Activated CD4-positive, alpha-beta T cell treated with anti-CD3 and anti-CD28 coated beads for 36 hours (primary cell): ENCODE results near the gene SIT1. TPM values are rescaled to one million over a fixed set of nuclear protein-coding genes. Genes with fewer than 3 reads are reported as not detected.
A peak's percentile ranks its signal among the peaks of the same experiment; 100 is the strongest.
"Not testable (repeated sequence)": the region's sequence is repeated elsewhere in the genome, so short reads cannot be mapped to it uniquely, and the experiment has no call there.

Source experiments
- ATAC-seq: fragments of 200-7000 bp; cut with Tn5 transposase; one replicate; pipeline ENCODE4 v1.10.0; 2021; ENCODE audit warnings: mild to moderate bottlenecking, moderate library complexity
- CTCF ChIA-PET: fragments of 350-600 bp; sonication (Branson Sonifier 250); formaldehyde crosslinking; loops from one replicate; lab custom pipeline; 2021; ENCODE audit warnings: antibody characterized with exemption; lab: Charles Lee
- POLR2A ChIA-PET: fragments of 350-600 bp; sonication (Branson Sonifier 250); formaldehyde crosslinking; loops from one replicate; lab custom pipeline; 2021; ENCODE audit warnings: antibody characterized with exemption, inconsistent platforms; lab: Charles Lee
- DNase-seq: peaks from one replicate; pipeline ENCODE4 v3.0.0-alpha.2; 2020
- H3K27ac Mint-ChIP-seq: one replicate; pipeline ENCODE4 v1.8.0; 2021; ENCODE audit warnings: mixed read lengths
- H3K27me3 Mint-ChIP-seq: one replicate; pipeline ENCODE4 v1.8.0; 2021; ENCODE audit warnings: mixed read lengths
- H3K36me3 Mint-ChIP-seq: one replicate; pipeline ENCODE4 v1.8.0; 2021; ENCODE audit warnings: low read depth, mixed read lengths
- H3K4me1 Mint-ChIP-seq: one replicate; pipeline ENCODE4 v1.8.0; 2021; ENCODE audit warnings: mixed read lengths
- H3K4me3 Mint-ChIP-seq: one replicate; pipeline ENCODE4 v1.8.0; 2021; ENCODE audit warnings: mild to moderate bottlenecking, moderate library complexity, mixed read lengths
- H3K9me3 Mint-ChIP-seq: one replicate; pipeline ENCODE4 v1.8.0; 2021; ENCODE audit warnings: low read depth, mixed read lengths
- intact Hi-C, 2 experiments: fragments of 100-400 bp; cut with DNase I in 1 of 2; cut with micrococcal nuclease in 1 of 2; formaldehyde crosslinking; loops; one replicate each; pipeline versions ENCODE4 v1.14.2 to v1.15.1; 2022 to 2024; cut with DNase I, micrococcal nuclease
- total RNA-seq, 2 experiments: library from RNA; stranded (reverse); gene quantifications; one replicate each; pipeline ENCODE4 v1.2.3, GENCODE V29; 2021

SIT1 gene
- total RNA-seq, 2 experiments from 2014 or later = 76.5 to 80.9 TPM

GRCh38 chr9:35651956-35652828 lies 1.5 kb upstream of the SIT1 start:
- Mint-ChIP-seq H3K27ac (peak overlapping the region; percentile 97), H3K4me3 (no peak overlapping the region), H3K4me1 (peaks cover 58% of the 10 kb centered on the region), H3K27me3 (no peaks in the 10 kb centered on the region), H3K9me3 (no peaks in the 10 kb centered on the region), H3K36me3 (peaks cover 11% of the 10 kb centered on the region)
- DNase-seq (no peak), ATAC-seq (peak; percentile 15)
- POLR2A ChIA-PET = no interaction called here
- intact Hi-C loops = loop anchor here in 1 of 2 experiments (10.0 kb wide), 1 partner anchor 383 kb away; the partner anchor contains the start of gene RECK
- CTCF ChIA-PET = interaction anchor here (0.7 kb wide), 1 partner anchor 148 kb away, joined by 3 read pairs; no protein-coding TSS in a partner anchor

- Mint-ChIP-seq H3K27ac (peak overlapping the region; percentile 97), H3K4me3 (peak overlapping the region; percentile 82), H3K9me3 (no peaks in the 10 kb centered on the region), H3K4me1 (peaks cover 53% of the 10 kb centered on the region), H3K36me3 (peaks cover 11% of the 10 kb centered on the region), H3K27me3 (no peaks in the 10 kb centered on the region)
- ChIA-PET POLR2A (interaction anchor here (0.7 to 1.5 kb wide), 2 partner anchors 15 to 100 kb away, joined by 5 to 7 read pairs; partner anchors contain the start of gene ARHGEF39), CTCF (interaction anchor here (0.6 to 7.2 kb wide), 13 partner anchors 9 to 408 kb away, joined by 3 to 89 read pairs (median 4); partner anchors contain the start of genes CCDC107, CREB3, RMRP and TESK1)
- ATAC-seq = no peak
- DNase-seq = peak; percentile 67
- intact Hi-C loops = loop anchor here (5.0 to 10.0 kb wide), 3 partner anchors 385 to 537 kb away; partner anchors contain the start of genes ATOSB (in 1 of the 2) and RECK (in 1 of the 2)
These were observed 1.0 kb downstream of the SIT1 start for GRCh38 chr9:35649431-35650340.

- H3K4me3 Mint-ChIP-seq = peak overlapping the region; percentile 91
- POLR2A ChIA-PET = interaction anchor here (1.1 kb wide), 1 partner anchor 86 kb away, joined by 3 read pairs; no protein-coding TSS in a partner anchor
- no peaks in the 10 kb centered on the region for H3K9me3 Mint-ChIP-seq
- CTCF ChIA-PET = interaction anchor here (0.6 to 7.2 kb wide), 28 partner anchors 8 to 533 kb away, joined by 3 to 89 read pairs (median 4); partner anchors contain the start of genes ARHGEF39, CCDC107, CREB3 and GBA2
- DNase-seq (peak; percentile 96), ATAC-seq (peak; percentile 84)
- intact Hi-C loops = loop anchor here (1.0 to 10.0 kb wide), 8 partner anchors 11 to 534 kb away; partner anchors contain the start of genes CREB3 (in 2 of the 2), TLN1 (in 2 of the 2), ATOSB (in 1 of the 2) and HINT2 (in 1 of the 2)
- peaks cover 21% of the 10 kb centered on the region for H3K36me3 Mint-ChIP-seq
- H3K27ac Mint-ChIP-seq = peak overlapping the region; percentile 97
- H3K4me1 Mint-ChIP-seq = peaks cover 51% of the 10 kb centered on the region
- H3K27me3 Mint-ChIP-seq = no peaks in the 10 kb centered on the region
These were observed 4.0 kb downstream of the SIT1 start for GRCh38 chr9:35646533-35647265.

GRCh38 chr9:35646153-35646532 lies 4.6 kb downstream of the SIT1 start:
- ATAC-seq = no peak
- Mint-ChIP-seq H3K9me3 (no peaks in the 10 kb centered on the region), H3K27me3 (no peaks in the 10 kb centered on the region), H3K4me3 (peak overlapping the region; percentile 91), H3K36me3 (peaks cover 26% of the 10 kb centered on the region), H3K27ac (peak overlapping the region; percentile 97), H3K4me1 (peaks cover 46% of the 10 kb centered on the region)
- DNase-seq = no peak
- ChIA-PET POLR2A (interaction anchor here (1.1 kb wide), 1 partner anchor 87 kb away, joined by 3 read pairs; no protein-coding TSS in a partner anchor), CTCF (interaction anchor here (0.6 to 7.2 kb wide), 20 partner anchors 10 to 173 kb away, joined by 3 to 89 read pairs (median 4); partner anchors contain the start of genes ARHGEF39, CCDC107, CREB3 and RGP1)
- intact Hi-C loops = loop anchor here (1.0 to 10.0 kb wide), 7 partner anchors 11 to 534 kb away; partner anchors contain the start of genes CREB3 (in 2 of the 2), TLN1 (in 2 of the 2), ATOSB (in 1 of the 2) and HINT2 (in 1 of the 2)

GRCh38 chr9:35645736-35646135 lies 5.0 kb downstream of the SIT1 start:
- peaks cover 30% of the 10 kb centered on the region for H3K36me3 Mint-ChIP-seq
- not testable (repeated sequence) for ATAC-seq, DNase-seq, H3K27me3 Mint-ChIP-seq, H3K9me3 Mint-ChIP-seq
- H3K4me3 Mint-ChIP-seq = peak overlapping the region; percentile 91
- H3K27ac Mint-ChIP-seq = peak overlapping the region; percentile 97
- ChIA-PET POLR2A (interaction anchor here (1.1 kb wide), 1 partner anchor 87 kb away, joined by 3 read pairs; no protein-coding TSS in a partner anchor), CTCF (interaction anchor here (0.6 to 7.2 kb wide), 20 partner anchors 10 to 346 kb away, joined by 3 to 89 read pairs (median 4); partner anchors contain the start of genes ARHGEF39, CCDC107, CREB3 and RGP1)
- intact Hi-C loops = loop anchor here (1.0 to 10.0 kb wide), 7 partner anchors 12 to 533 kb away; partner anchors contain the start of genes CREB3 (in 2 of the 2), TLN1 (in 2 of the 2), ATOSB (in 1 of the 2) and HINT2 (in 1 of the 2)
- H3K4me1 Mint-ChIP-seq = peaks cover 42% of the 10 kb centered on the region

GRCh38 chr9:35643046-35643445 lies 7.7 kb downstream of the SIT1 start:
- CTCF ChIA-PET = interaction anchor here (0.9 to 4.8 kb wide), 3 partner anchors 14 to 53 kb away, joined by 3 to 30 read pairs (median 3); no protein-coding TSS in a partner anchor
- DNase-seq (no peak), ATAC-seq (no peak)
- Mint-ChIP-seq H3K27me3 (no peaks in the 10 kb centered on the region), H3K4me3 (no peak overlapping the region), H3K36me3 (peaks cover 27% of the 10 kb centered on the region), H3K27ac (no peak overlapping the region), H3K4me1 (peaks cover 44% of the 10 kb centered on the region), H3K9me3 (peaks cover 5% of the 10 kb centered on the region)
- intact Hi-C loops = loop anchor here in 1 of 2 experiments (10.0 kb wide), 1 partner anchor 528 kb away; the partner anchor contains the start of gene ATOSB
- POLR2A ChIA-PET = no interaction called here

GRCh38 chr9:35641478-35641877 lies 9.3 kb downstream of the SIT1 start:
- DNase-seq, H3K4me3 Mint-ChIP-seq, POLR2A ChIA-PET, ATAC-seq, H3K9me3 Mint-ChIP-seq, H3K27ac Mint-ChIP-seq, H3K27me3 Mint-ChIP-seq: not testable (repeated sequence)
- H3K4me1 Mint-ChIP-seq = peaks cover 45% of the 10 kb centered on the region
- intact Hi-C loops = loop anchor here in 1 of 2 experiments (10.0 kb wide), 1 partner anchor 527 kb away; the partner anchor contains the start of gene ATOSB
- peaks cover 27% of the 10 kb centered on the region for H3K36me3 Mint-ChIP-seq
- CTCF ChIA-PET = interaction anchor here (0.7 to 1.3 kb wide), 3 partner anchors 30 to 748 kb away, joined by 3 read pairs; no protein-coding TSS in a partner anchor

GRCh38 chr9:35640431-35640830 lies 10.3 kb downstream of the SIT1 start:
- CTCF ChIA-PET = interaction anchor here (0.7 to 1.7 kb wide), 2 partner anchors 18 to 749 kb away, joined by 3 to 10 read pairs; partner anchors contain the start of genes CCDC107 and RMRP
- peaks cover 54% of the 10 kb centered on the region for H3K4me1 Mint-ChIP-seq
- H3K4me3 Mint-ChIP-seq = not testable (repeated sequence)

GRCh38 chr9:35639631-35640030 lies 11.1 kb downstream of the SIT1 start:
- H3K4me1 Mint-ChIP-seq = peaks cover 54% of the 10 kb centered on the region
- intact Hi-C loops = loop anchor here in 1 of 2 experiments (10.0 kb wide), 1 partner anchor 525 kb away; the partner anchor contains the start of gene ATOSB
- POLR2A ChIA-PET = no interaction called here

More at GRCh38 chr9:35640431-35640830, 10.3 kb downstream of the SIT1 start:
- DNase-seq, H3K9me3 Mint-ChIP-seq, H3K27me3 Mint-ChIP-seq, POLR2A ChIA-PET, ATAC-seq: not testable (repeated sequence)
- intact Hi-C loops = loop anchor here in 1 of 2 experiments (10.0 kb wide), 1 partner anchor 526 kb away; the partner anchor contains the start of gene ATOSB
- Mint-ChIP-seq H3K36me3 (peaks cover 27% of the 10 kb centered on the region), H3K27ac (peak overlapping the region; percentile 72)

More at GRCh38 chr9:35639631-35640030, 11.1 kb downstream of the SIT1 start:
- CTCF ChIA-PET = interaction anchor here (0.8 to 1.8 kb wide), 4 partner anchors 8 to 34 kb away, joined by 4 to 10 read pairs (median 6); partner anchors contain the start of genes CCDC107 and RMRP
- Mint-ChIP-seq H3K9me3 (peaks cover 5% of the 10 kb centered on the region), H3K4me3 (peak overlapping the region; percentile 32), H3K27me3 (no peaks in the 10 kb centered on the region), H3K36me3 (peaks cover 27% of the 10 kb centered on the region), H3K27ac (peak overlapping the region; percentile 90)
- peak; percentile 37 for ATAC-seq
- DNase-seq = no peak
